ENCODE measurements around the gene RHOC.

Gene RHOC

GRCh38 chr1:112696578-112697314, 10.2 kb downstream of the RHOC start:
- FAIRE-seq (no peak), DNase-seq (ENCODE audit: insufficient read length, low spot score) (no peak)
- TF ChIP-seq TAF1 (IDR thresholded peaks at IDR 0.05; ENCODE audit: low read depth, low read length): no peak
- no peak for TF ChIP-seq POLR2AphosphoS5 (IDR thresholded peaks at IDR 0.05; ENCODE audit: low read depth, low read length)
- TF ChIP-seq POLR2A (IDR thresholded peaks at IDR 0.05; ENCODE audit: low read depth, low read length): no peak
- no peak for TF ChIP-seq SPI1 (IDR thresholded peaks at IDR 0.05; ENCODE audit: low read depth, low read length)
- no peak for TF ChIP-seq PAX5 (IDR thresholded peaks at IDR 0.05; ENCODE audit: insufficient read depth, low read length, severe bottlenecking)
- no peak for TF ChIP-seq POU2F2 (IDR thresholded peaks at IDR 0.05; ENCODE audit: low read depth, low read length)

GRCh38 chr1:112695276-112695675, 11.7 kb downstream of the RHOC start:
- TF ChIP-seq POLR2AphosphoS5 (IDR thresholded peaks at IDR 0.05; ENCODE audit: low read depth, low read length) (no peak), TAF1 (IDR thresholded peaks at IDR 0.05; ENCODE audit: low read depth, low read length) (no peak), PAX5 (IDR thresholded peaks at IDR 0.05; ENCODE audit: insufficient read depth, low read length, severe bottlenecking) (no peak), POLR2A (IDR thresholded peaks at IDR 0.05; ENCODE audit: low read depth, low read length) (no peak), SPI1 (IDR thresholded peaks at IDR 0.05; ENCODE audit: low read depth, low read length) (no peak), POU2F2 (IDR thresholded peaks at IDR 0.05; ENCODE audit: low read depth, low read length) (no peak)
- no peak for DNase-seq (ENCODE audit: insufficient read length, low spot score)
- no peak for FAIRE-seq

GRCh38 chr1:112694363-112694929, 12.5 kb downstream of the RHOC start:
- FAIRE-seq (no peak), DNase-seq (ENCODE audit: insufficient read length, low spot score) (no peak)
- TF ChIP-seq PAX5 (IDR thresholded peaks at IDR 0.05; ENCODE audit: insufficient read depth, low read length, severe bottlenecking): no peak
- no peak for TF ChIP-seq SPI1 (IDR thresholded peaks at IDR 0.05; ENCODE audit: low read depth, low read length)
- no peak for TF ChIP-seq POLR2AphosphoS5 (IDR thresholded peaks at IDR 0.05; ENCODE audit: low read depth, low read length)
- TF ChIP-seq TAF1 (IDR thresholded peaks at IDR 0.05; ENCODE audit: low read depth, low read length): no peak
- no peak for TF ChIP-seq POU2F2 (IDR thresholded peaks at IDR 0.05; ENCODE audit: low read depth, low read length)
- TF ChIP-seq POLR2A (IDR thresholded peaks at IDR 0.05; ENCODE audit: low read depth, low read length): no peak

GRCh38 chr1:112693821-112694220, 13.1 kb downstream of the RHOC start:
- TF ChIP-seq POLR2AphosphoS5 (IDR thresholded peaks at IDR 0.05; ENCODE audit: low read depth, low read length) (no peak), PAX5 (IDR thresholded peaks at IDR 0.05; ENCODE audit: insufficient read depth, low read length, severe bottlenecking) (no peak), TAF1 (IDR thresholded peaks at IDR 0.05; ENCODE audit: low read depth, low read length) (no peak), POU2F2 (IDR thresholded peaks at IDR 0.05; ENCODE audit: low read depth, low read length) (no peak), SPI1 (IDR thresholded peaks at IDR 0.05; ENCODE audit: low read depth, low read length) (no peak), POLR2A (IDR thresholded peaks at IDR 0.05; ENCODE audit: low read depth, low read length) (no peak)
- no peak for DNase-seq (ENCODE audit: insufficient read length, low spot score)
- no peak for FAIRE-seq

GRCh38 chr1:112692681-112693080, 14.2 kb downstream of the RHOC start:
- FAIRE-seq (no peak), DNase-seq (ENCODE audit: insufficient read length, low spot score) (no peak)
- TF ChIP-seq POLR2AphosphoS5 (IDR thresholded peaks at IDR 0.05; ENCODE audit: low read depth, low read length) (no peak), PAX5 (IDR thresholded peaks at IDR 0.05; ENCODE audit: insufficient read depth, low read length, severe bottlenecking) (no peak), SPI1 (IDR thresholded peaks at IDR 0.05; ENCODE audit: low read depth, low read length) (no peak), POU2F2 (IDR thresholded peaks at IDR 0.05; ENCODE audit: low read depth, low read length) (no peak)

- TF ChIP-seq SPI1 (IDR thresholded peaks at IDR 0.05; ENCODE audit: low read depth, low read length): no peak
- TF ChIP-seq POLR2A (IDR thresholded peaks at IDR 0.05; ENCODE audit: low read depth, low read length): no peak
- no peak for TF ChIP-seq POLR2AphosphoS5 (IDR thresholded peaks at IDR 0.05; ENCODE audit: low read depth, low read length)
- TF ChIP-seq PAX5 (IDR thresholded peaks at IDR 0.05; ENCODE audit: insufficient read depth, low read length, severe bottlenecking): no peak
- no peak for TF ChIP-seq POU2F2 (IDR thresholded peaks at IDR 0.05; ENCODE audit: low read depth, low read length)
- no peak for TF ChIP-seq TAF1 (IDR thresholded peaks at IDR 0.05; ENCODE audit: low read depth, low read length)
- DNase-seq (ENCODE audit: insufficient read length, low spot score) (no peak), FAIRE-seq (no peak)
These were observed 17.1 kb downstream of the RHOC start for GRCh38 chr1:112689842-112690237.

- no peak for FAIRE-seq
- TF ChIP-seq POU2F2 (IDR thresholded peaks at IDR 0.05; ENCODE audit: low read depth, low read length) (no peak), POLR2AphosphoS5 (IDR thresholded peaks at IDR 0.05; ENCODE audit: low read depth, low read length) (no peak), SPI1 (IDR thresholded peaks at IDR 0.05; ENCODE audit: low read depth, low read length) (no peak), POLR2A (IDR thresholded peaks at IDR 0.05; ENCODE audit: low read depth, low read length) (no peak), PAX5 (IDR thresholded peaks at IDR 0.05; ENCODE audit: insufficient read depth, low read length, severe bottlenecking) (no peak), TAF1 (IDR thresholded peaks at IDR 0.05; ENCODE audit: low read depth, low read length) (no peak)
These were observed 17.6 kb downstream of the RHOC start for GRCh38 chr1:112689196-112689841.

GRCh38 chr1:112688781-112689193, 18.1 kb downstream of the RHOC start:
- FAIRE-seq: no peak
- no peak for DNase-seq (ENCODE audit: insufficient read length, low spot score)
- TF ChIP-seq SPI1 (IDR thresholded peaks at IDR 0.05; ENCODE audit: low read depth, low read length) (no peak), POU2F2 (IDR thresholded peaks at IDR 0.05; ENCODE audit: low read depth, low read length) (no peak), PAX5 (IDR thresholded peaks at IDR 0.05; ENCODE audit: insufficient read depth, low read length, severe bottlenecking) (no peak), POLR2A (IDR thresholded peaks at IDR 0.05; ENCODE audit: low read depth, low read length) (no peak), POLR2AphosphoS5 (IDR thresholded peaks at IDR 0.05; ENCODE audit: low read depth, low read length) (no peak), TAF1 (IDR thresholded peaks at IDR 0.05; ENCODE audit: low read depth, low read length) (no peak)

More at GRCh38 chr1:112689196-112689841, 17.6 kb downstream of the RHOC start:
- DNase-seq (ENCODE audit: insufficient read length, low spot score): no peak
